ENCODE data around the gene LDLRAD3. TPM values are rescaled to one million over a fixed set of nuclear protein-coding genes. Genes with fewer than 3 reads are reported as not detected.

Gene LDLRAD3, protein sequence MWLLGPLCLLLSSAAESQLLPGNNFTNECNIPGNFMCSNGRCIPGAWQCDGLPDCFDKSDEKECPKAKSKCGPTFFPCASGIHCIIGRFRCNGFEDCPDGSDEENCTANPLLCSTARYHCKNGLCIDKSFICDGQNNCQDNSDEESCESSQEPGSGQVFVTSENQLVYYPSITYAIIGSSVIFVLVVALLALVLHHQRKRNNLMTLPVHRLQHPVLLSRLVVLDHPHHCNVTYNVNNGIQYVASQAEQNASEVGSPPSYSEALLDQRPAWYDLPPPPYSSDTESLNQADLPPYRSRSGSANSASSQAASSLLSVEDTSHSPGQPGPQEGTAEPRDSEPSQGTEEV
- 19.0 and 20.7 TPM in 2 replicates for total RNA-seq

DNA sequence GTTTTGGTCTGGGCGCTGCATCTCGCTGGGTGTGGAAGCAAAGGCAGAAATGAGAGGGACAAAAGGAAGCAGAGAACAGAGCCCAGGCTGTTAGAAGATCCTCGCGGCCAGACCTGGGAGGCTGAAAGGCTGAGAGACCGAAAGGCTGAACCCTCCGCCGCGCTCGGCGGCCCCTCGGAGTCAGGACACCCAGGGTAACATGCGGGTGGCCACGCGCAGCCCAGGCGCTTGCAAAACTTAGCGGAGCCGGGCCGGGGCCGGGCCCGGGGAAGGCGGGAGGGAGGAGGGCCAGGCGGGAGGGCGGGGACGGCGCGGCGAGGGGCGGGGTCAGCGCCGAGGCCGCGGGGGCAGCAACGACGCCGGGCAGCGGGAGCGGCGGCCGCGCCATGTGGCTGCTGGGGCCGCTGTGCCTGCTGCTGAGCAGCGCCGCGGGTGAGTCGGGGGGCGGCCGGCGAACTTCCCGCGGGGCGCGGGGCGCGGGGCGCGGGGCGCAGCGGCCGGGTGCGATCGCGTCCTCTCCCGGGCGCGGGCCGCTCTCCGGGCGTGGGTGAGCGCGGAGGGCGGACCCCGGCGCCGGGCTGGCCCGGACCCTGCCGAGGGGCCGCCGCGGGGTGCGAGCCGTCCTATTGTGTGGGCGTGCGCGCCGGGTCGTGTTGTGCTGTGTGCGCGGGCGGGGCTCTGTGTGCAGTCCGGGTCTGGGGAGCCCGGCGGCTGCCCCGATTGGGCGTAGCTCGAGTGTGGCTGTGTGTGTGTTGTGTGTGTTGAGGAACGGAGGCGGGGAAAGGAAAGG lies at the start of gene LDLRAD3:
Gene LDLRAD3, plus strand, starts transcription at position 350 of the 790 bp plus-strand sequence. Its CDS starts 37 bp downstream, at position 387.

